Mucosa of rectum (tissue), 2 donors: ENCODE measurements around the gene WWTR1.

Experiments used
- H3K27ac ChIP-seq, 2 donors: one replicate each; pipeline ENCODE4 v1.7.0; 2013; ENCODE audit warnings: inconsistent platforms in 2 of 2, low read depth in 2 of 2, low read length in 2 of 2
- H3K27me3 ChIP-seq, 2 donors: one replicate each; pipeline ENCODE4 v1.7.0; 2013; ENCODE audit warnings: low read length in 2 of 2; ENCODE audit not compliant: control insufficient read depth in 2 of 2, insufficient read depth in 2 of 2
- H3K36me3 ChIP-seq, 2 donors: one replicate each; pipeline ENCODE4 v1.7.0; 2013; ENCODE audit warnings: low read length in 2 of 2; ENCODE audit not compliant: control insufficient read depth in 2 of 2, insufficient read depth in 2 of 2
- H3K4me1 ChIP-seq, 2 donors: one replicate each; pipeline ENCODE4 v1.7.0; 2013; ENCODE audit warnings: low read length in 2 of 2, mild to moderate bottlenecking in 1 of 2; ENCODE audit not compliant: control insufficient read depth in 2 of 2, insufficient read depth in 2 of 2
- H3K4me3 ChIP-seq, 2 donors: one replicate each; pipeline ENCODE4 v1.7.0; 2013; ENCODE audit warnings: low read length in 2 of 2
- H3K9ac ChIP-seq, 2 donors: one replicate each; pipeline ENCODE4 v1.7.0; 2013; ENCODE audit warnings: low read length in 2 of 2, low read depth in 1 of 2, mild to moderate bottlenecking in 1 of 2
- H3K9me3 ChIP-seq, 2 donors: one replicate each; pipeline ENCODE4 v1.7.0; 2013; ENCODE audit warnings: low read length in 2 of 2; ENCODE audit not compliant: control insufficient read depth in 2 of 2
- donor health status: healthy.
- donor health status: Normal muscosa, but diverticular disease.

Gene WWTR1

DNA sequence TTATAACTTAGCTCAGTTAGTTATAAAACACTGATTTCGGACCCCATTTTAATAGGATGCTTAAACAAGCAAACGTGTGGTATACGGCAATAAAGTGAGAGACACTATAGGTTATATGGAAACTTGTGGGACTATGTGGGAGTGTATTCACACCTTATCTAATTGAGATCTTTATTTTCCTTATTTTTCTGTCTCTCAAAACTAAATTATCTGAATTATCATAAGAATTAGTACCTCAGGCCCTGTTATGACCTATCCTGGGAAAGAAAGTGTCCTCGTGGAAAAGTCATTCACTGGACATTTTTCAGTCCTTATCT lies 14.4 kb downstream of the WWTR1 start:
- H3K27ac ChIP-seq: no peak overlapping the region
- H3K27me3 ChIP-seq: peaks cover 14 to 45% of the 10 kb centered on the region in 2 donors

DNA sequence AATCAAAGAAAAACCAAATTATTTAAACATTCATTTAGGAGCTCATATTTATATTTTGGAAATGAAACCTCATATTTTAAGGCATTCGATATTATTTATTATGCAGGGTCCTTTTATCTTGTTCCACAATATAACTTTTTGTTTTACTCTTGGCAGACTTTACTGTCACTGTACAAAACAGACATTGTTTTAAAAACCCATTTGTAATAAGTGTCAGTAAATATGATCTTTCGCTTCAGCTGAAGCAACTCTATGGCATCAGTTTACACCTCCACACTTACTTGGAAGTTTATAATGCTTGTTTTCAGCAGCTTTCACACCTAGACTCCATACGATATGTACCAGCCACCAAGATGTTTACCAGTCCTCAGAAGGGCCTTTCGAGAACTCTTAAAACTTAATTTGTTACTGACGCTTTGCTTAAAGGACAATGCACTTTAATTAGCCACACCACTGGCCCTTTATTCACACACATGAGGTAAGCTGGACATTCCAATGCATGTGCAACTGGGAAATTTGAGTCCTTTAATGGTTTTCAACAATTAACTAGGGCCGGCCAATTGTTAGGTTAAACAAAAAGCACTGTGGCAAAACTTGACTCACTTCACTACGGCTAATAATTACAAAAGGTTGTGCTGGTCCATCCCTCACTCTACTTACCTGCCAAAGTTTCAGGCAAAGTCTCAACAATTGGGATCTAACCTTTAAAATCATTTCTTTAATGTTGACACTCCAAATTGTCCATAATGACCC lies 16.7 kb downstream of the WWTR1 start:
- Histone ChIP-seq H3K4me1 (peaks cover 0 to 6% of the 10 kb centered on the region in 2 donors), H3K9ac (no peak overlapping the region), H3K27me3 (peaks cover 9 to 43% of the 10 kb centered on the region in 2 donors), H3K27ac (no peak overlapping the region), H3K9me3 (no peaks in the 10 kb centered on the region), H3K4me3 (no peak overlapping the region), H3K36me3 (no peaks in the 10 kb centered on the region)

More for the DNA sequence above, 14.4 kb downstream of the WWTR1 start:
- no peaks in the 10 kb centered on the region for H3K36me3 ChIP-seq
- no peaks in the 10 kb centered on the region for H3K9me3 ChIP-seq
- H3K9ac ChIP-seq: no peak overlapping the region
- H3K4me3 ChIP-seq: no peak overlapping the region
- H3K4me1 ChIP-seq: peaks cover 0 to 6% of the 10 kb centered on the region in 2 donors

DNA sequence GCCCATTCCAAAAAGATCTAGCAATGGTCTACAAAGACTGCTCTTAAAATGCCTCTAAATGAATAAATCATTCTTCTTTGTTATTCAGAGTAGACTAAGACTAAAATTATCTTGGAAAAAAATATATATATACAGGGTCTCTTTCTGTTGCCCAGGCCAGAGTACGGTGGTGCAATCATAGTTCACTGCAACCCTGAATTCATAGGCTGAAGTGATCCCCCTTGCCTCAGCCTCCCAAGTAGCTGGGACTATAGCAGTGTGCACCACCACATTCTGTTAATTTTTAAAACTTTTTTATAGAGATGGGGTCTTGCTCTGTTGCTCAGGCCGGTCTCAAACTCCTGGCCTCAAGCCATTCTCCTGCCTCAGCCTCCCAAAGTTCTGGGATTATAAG lies 18.7 kb downstream of the WWTR1 start:
- H3K36me3 ChIP-seq: no peaks in the 10 kb centered on the region
- H3K27me3 ChIP-seq: peaks cover 15 to 48% of the 10 kb centered on the region in 2 donors
- no peak overlapping the region for H3K9ac ChIP-seq
- H3K4me1 ChIP-seq: peaks cover 0 to 6% of the 10 kb centered on the region in 2 donors
- H3K4me3 ChIP-seq: peak overlapping the region in 1 of 2 donors; percentile 23
- H3K27ac ChIP-seq: no peak overlapping the region
- no peaks in the 10 kb centered on the region for H3K9me3 ChIP-seq

DNA sequence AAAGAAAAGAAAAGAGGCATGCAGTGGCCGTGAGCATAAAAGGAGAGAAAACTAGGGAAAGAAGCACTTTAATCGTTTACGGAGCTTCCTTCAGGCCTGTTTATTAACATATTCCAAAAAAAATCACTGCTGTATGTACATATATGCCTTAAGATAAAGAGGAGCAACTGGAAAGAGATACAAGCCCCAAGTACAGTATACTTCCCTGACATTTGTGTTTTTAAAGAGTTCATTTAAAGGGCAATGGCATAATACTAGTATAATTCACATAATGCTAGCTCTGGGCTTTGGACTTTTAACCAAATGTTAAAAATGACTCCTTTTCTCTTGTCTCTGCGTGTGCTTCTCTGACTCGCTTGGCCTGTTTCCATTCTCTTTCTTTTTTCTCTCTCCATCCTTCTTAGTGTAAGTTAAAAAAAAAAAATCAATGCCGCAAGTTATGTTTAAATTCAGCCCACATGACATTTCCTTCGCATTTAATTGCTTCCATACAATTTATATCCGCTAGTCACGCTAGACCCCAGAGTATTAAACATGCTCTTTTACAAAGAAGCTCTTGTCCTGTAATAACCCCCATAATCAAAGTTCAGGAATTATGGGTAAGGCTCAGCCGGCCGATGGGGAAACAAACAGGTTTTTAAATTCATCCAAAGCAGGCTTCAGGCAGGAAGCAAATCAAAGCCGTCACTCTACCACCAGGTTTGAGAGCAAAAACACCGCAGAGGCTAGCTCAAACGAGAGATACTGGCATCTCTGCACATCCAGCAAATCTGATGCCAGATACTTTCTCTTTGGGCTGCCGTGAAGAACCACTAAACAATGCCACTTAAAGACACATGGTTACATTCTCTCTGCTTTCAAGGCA lies 19.4 kb downstream of the WWTR1 start:
- Histone ChIP-seq H3K9me3 (no peaks in the 10 kb centered on the region), H3K27ac (no peak overlapping the region), H3K27me3 (peaks cover 21 to 55% of the 10 kb centered on the region in 2 donors), H3K9ac (no peak overlapping the region), H3K36me3 (no peaks in the 10 kb centered on the region), H3K4me3 (peak overlapping the region in 1 of 2 donors; percentile 23), H3K4me1 (peaks cover 0 to 6% of the 10 kb centered on the region in 2 donors)

DNA sequence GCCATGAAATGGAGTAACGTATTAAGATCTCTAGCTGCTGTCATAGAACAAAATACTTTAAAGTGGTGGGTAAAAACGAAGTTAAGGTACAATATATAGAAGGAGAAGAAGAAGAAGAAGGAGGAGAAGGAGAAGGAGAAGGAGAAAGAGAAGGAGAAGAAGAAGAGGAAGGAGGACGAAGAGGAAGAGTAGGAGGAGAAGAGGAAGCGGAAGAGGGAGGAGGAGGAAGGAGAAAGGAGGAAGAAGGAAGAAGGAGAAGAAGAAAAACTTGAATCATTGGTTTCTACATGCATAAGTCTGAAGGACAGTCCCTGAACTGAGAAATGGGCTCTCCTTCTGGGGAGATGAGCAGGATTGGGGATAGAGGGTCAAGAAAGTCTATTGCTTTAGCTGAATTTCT lies 22.4 kb downstream of the WWTR1 start:
- H3K27me3 ChIP-seq: peaks cover 21 to 56% of the 10 kb centered on the region in 2 donors
- H3K36me3 ChIP-seq: no peaks in the 10 kb centered on the region
- H3K9me3 ChIP-seq: no peaks in the 10 kb centered on the region
- H3K4me1 ChIP-seq: no peaks in the 10 kb centered on the region
- H3K4me3 ChIP-seq: no peak overlapping the region
- no peak overlapping the region for H3K27ac ChIP-seq
- no peak overlapping the region for H3K9ac ChIP-seq

DNA sequence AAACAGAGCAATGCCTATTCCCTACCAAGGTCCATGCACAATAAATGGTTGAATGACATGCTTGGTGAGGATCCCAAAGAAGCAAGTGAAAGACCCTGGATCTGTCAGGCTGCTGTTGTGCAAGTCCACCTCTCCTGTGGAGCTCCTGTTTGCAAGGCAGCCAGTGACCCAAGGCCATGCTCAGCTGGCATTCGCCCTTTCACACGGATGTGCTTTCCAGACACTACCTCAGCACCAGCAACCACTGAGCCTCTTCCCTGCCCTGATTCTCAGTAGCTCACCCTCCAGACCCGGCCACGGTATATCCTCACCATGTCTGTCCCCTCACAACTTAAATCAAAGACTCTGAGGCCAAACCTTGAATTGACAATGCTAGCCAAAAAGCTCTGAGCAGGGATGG lies 23.3 kb downstream of the WWTR1 start:
- H3K27me3 ChIP-seq: peaks cover 22 to 56% of the 10 kb centered on the region in 2 donors
- no peaks in the 10 kb centered on the region for H3K9me3 ChIP-seq
- no peak overlapping the region for H3K27ac ChIP-seq
- no peaks in the 10 kb centered on the region for H3K36me3 ChIP-seq
- H3K4me1 ChIP-seq: no peaks in the 10 kb centered on the region
- H3K9ac ChIP-seq: no peak overlapping the region
- H3K4me3 ChIP-seq: no peak overlapping the region

DNA sequence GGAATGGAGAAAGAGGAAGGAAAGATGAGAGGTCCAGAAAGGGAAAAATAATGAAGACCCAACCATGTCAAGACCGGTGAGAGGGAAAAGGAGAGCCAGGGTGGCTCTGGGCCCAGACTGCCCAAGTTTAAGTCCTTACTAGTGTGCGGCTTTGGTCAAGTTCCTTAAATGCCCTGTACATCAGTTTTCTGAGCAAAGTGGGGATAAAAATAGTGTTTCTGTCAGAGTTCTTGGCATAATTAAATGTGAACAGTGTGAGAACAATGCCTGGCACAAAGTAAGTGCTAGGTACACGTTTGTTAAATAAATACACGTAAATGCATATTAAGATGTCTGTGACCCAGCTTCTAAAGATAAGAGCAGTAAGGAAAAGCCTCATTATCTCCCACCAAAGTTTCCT lies 23.8 kb downstream of the WWTR1 start:
- H3K4me3 ChIP-seq: no peak overlapping the region
- peaks cover 20 to 56% of the 10 kb centered on the region in 2 donors for H3K27me3 ChIP-seq
- H3K4me1 ChIP-seq: no peaks in the 10 kb centered on the region
- H3K9ac ChIP-seq: no peak overlapping the region
- H3K27ac ChIP-seq: no peak overlapping the region
- H3K36me3 ChIP-seq: no peaks in the 10 kb centered on the region
- H3K9me3 ChIP-seq: no peaks in the 10 kb centered on the region

DNA sequence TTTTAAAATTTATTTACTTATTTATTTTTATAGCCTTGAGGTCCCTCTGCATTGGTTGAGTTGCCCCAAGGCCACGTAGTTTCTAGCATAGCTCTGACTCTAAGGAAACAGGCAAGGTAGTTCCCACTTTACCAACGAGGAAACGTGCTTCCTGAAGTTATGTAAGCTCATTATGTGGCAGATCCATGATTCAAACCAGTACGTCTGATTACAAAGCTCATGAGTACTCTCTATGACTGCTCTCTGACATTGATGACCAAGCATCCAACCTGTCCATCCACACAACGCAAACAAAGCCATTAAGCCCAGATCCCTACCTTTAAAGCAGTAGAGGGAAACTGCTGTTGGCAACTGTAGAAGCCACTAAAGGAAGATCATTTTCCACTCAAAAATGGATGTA lies 25.6 kb downstream of the WWTR1 start:
- no peaks in the 10 kb centered on the region for H3K9me3 ChIP-seq
- H3K27me3 ChIP-seq: peaks cover 18 to 40% of the 10 kb centered on the region in 2 donors
- no peak overlapping the region for H3K27ac ChIP-seq
- no peaks in the 10 kb centered on the region for H3K4me1 ChIP-seq
- no peak overlapping the region for H3K4me3 ChIP-seq
- no peaks in the 10 kb centered on the region for H3K36me3 ChIP-seq
- no peak overlapping the region for H3K9ac ChIP-seq

DNA sequence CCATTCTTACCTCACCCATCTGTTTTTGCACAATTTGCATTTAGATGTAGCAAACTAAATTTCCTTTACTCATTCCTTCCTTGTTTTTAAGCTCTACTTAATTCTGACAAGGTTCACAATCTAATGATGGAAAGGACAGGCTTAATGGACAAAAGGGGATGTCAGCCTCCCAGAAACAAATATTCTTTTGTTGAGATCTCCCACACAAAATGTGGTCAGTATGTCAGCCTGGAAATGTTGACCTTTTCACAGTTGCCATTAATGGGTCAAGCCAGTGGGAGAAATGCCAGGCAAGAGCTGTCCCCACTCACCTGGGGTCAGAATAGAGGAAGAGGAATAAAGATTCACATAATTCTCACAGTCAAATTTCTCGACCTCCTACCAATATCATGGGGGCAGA lies 27.0 kb downstream of the WWTR1 start:
- no peak overlapping the region for H3K27ac ChIP-seq
- H3K4me1 ChIP-seq: no peaks in the 10 kb centered on the region
- no peak overlapping the region for H3K4me3 ChIP-seq
- H3K27me3 ChIP-seq: peaks cover 18 to 38% of the 10 kb centered on the region in 2 donors
- no peak overlapping the region for H3K9ac ChIP-seq
- no peaks in the 10 kb centered on the region for H3K9me3 ChIP-seq
- no peaks in the 10 kb centered on the region for H3K36me3 ChIP-seq

DNA sequence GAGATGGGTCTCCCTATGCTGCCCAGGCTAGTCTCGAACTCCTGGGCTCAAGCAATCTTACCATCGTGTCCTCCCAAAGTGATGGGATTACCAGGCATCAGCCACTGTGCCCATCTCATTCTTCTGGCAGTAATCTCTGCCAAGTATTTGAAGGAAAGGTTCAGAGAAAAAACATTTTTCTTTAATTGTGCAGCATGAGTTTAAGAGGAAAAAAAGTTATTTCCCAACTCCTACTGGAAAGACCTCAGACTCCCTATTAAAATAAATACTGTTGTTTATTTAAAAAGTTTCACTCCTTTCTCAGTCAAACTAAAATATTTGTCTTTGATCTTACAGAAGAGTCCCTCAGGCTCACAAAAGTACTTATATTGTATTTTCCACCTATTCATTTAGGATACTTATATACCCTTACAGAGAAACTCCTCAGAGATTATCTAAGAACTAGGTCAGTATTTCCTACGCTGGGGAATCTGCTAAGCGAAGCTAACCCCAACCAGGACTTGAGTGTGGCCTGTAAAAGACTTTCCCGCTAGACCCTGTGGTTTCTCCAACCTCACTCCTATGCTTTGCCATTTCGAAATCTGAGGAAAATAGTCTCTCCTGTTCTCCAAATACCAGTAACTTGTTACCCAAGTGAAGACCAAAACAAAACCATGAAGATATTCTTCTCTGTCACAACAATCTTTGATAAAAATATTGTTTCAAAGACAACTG lies 28.7 kb downstream of the WWTR1 start:
- Histone ChIP-seq H3K4me1 (no peaks in the 10 kb centered on the region), H3K36me3 (no peaks in the 10 kb centered on the region), H3K4me3 (no peak overlapping the region), H3K27me3 (peaks cover 11 to 25% of the 10 kb centered on the region in 2 donors), H3K9me3 (no peaks in the 10 kb centered on the region), H3K27ac (no peak overlapping the region), H3K9ac (no peak overlapping the region)
